K562 (cell line): ENCODE data around the gene IL12A. TPM values are rescaled to one million over a fixed set of nuclear protein-coding genes. Genes with fewer than 3 reads are reported as not detected.

Experiments used
- ATAC-seq: fragments of 200-7000 bp; cut with Tn5 transposase; 3 replicates; pipeline ENCODE4 v1.9.1; 2020; ENCODE audit warnings: moderate library complexity
- BruUV-seq: library from RNA; stranded (reverse); fragments of 400-500 nt; replicated peaks from 2 replicates; lab custom pipeline; 2021; lab: Mats Ljungman, UMichigan
- CTCF ChIA-PET: fragments of 300-600 bp; formaldehyde crosslinking; extraction: SDS; loops from one replicate; lab custom pipeline; 2021; ENCODE audit warnings: low intra/inter-chr PET ratio; lab: Yijun Ruan, JAX
- POLR2A ChIA-PET: fragments of 300-600, 350-650 bp; sonication (Branson Sonifier 250); formaldehyde crosslinking; extraction: SDS; loops from one replicate; lab custom pipeline; 2021; ENCODE audit warnings: antibody characterized with exemption, inconsistent platforms; lab: Yijun Ruan, JAX
- DNase-seq, 4 experiments: peaks; one replicate each; pipeline versions ENCODE4 v3.0.0 to v3.0.0-alpha.2; 2011 to 2018; ENCODE audit warnings: low spot score in 3 of 4, mixed read lengths in 3 of 4; ENCODE audit errors: extremely low read depth in 1 of 4
- FAIRE-seq: peaks from 2 replicates; lab custom pipeline; 2011; peaks lifted over from hg19 to GRCh38; lab: Jason Lieb, UNC
- H2AFZ ChIP-seq: 2 replicates; pipeline ENCODE4 v1.6.0; 2011; ENCODE audit warnings: low read depth, low read length, control low read depth, inconsistent platforms
- H3K27ac ChIP-seq: fragments of 200-600 bp; 3 replicates; pipeline ENCODE4 v1.8.0; 2011; ENCODE audit warnings: low read depth, mild to moderate bottlenecking, control low read depth, inconsistent platforms, low read length, moderate library complexity, mixed read lengths; ENCODE audit errors: extremely low read depth
- H3K27me3 ChIP-seq, 2 experiments: fragments of 300-600 bp in 1 of 2; 2 replicates in 1 of 2; 3 replicates in 1 of 2; pipeline versions ENCODE4 v1.6.0 to v1.8.0; 2011; ENCODE audit warnings: inconsistent platforms in 2 of 2, low read length in 2 of 2, mild to moderate bottlenecking in 1 of 2, mixed read lengths in 1 of 2, moderate library complexity in 1 of 2; ENCODE audit not compliant: control insufficient read depth in 2 of 2, insufficient read depth in 2 of 2
- H3K36me3 ChIP-seq: fragments of 300-600 bp; 3 replicates; pipeline ENCODE4 v1.8.0; 2011; ENCODE audit warnings: mild to moderate bottlenecking, low read length, inconsistent platforms; ENCODE audit not compliant: control insufficient read depth, insufficient read depth
- H3K4me1 ChIP-seq, 2 experiments: fragments of 200-600 bp in 1 of 2; replicated peaks in 1 of 2; 2 replicates in 1 of 2; 3 replicates in 1 of 2; pipeline versions ENCODE4 v1.5.1 to v1.8.0; 2011; ENCODE audit warnings: inconsistent platforms in 2 of 2, low read length in 2 of 2, mild to moderate bottlenecking in 1 of 2, mixed read lengths in 1 of 2, moderate library complexity in 1 of 2; ENCODE audit not compliant: control insufficient read depth in 2 of 2, insufficient read depth in 2 of 2
- H3K4me2 ChIP-seq: 2 replicates; pipeline ENCODE4 v1.6.1; 2011; ENCODE audit warnings: low read length, control low read depth, inconsistent platforms, mixed read lengths; ENCODE audit not compliant: insufficient read depth
- H3K4me3 ChIP-seq: fragments of 200-600 bp; sonication (generic), shearing (Covaris generic); 2 replicates; pipeline ENCODE4 v1.5.1; 2016; ENCODE audit warnings: control low read depth, inconsistent platforms
- H3K79me2 ChIP-seq: fragments of 200-600 bp; 3 replicates; pipeline ENCODE4 v1.8.0; 2011; ENCODE audit warnings: low read length, inconsistent platforms; ENCODE audit not compliant: control insufficient read depth, insufficient read depth
- H3K9ac ChIP-seq, 2 experiments: 2 replicates each; pipeline versions ENCODE4 v1.6.0 to v1.6.1; 2011; ENCODE audit warnings: low read depth in 2 of 2, low read length in 2 of 2, control low read depth in 1 of 2, inconsistent platforms in 1 of 2, mild to moderate bottlenecking in 1 of 2, mixed read lengths in 1 of 2; ENCODE audit not compliant: insufficient read depth in 1 of 2
- H3K9me1 ChIP-seq: one replicate; pipeline ENCODE4 v1.6.0; 2011; ENCODE audit warnings: inconsistent platforms, mild to moderate bottlenecking, low read length, moderate library complexity; ENCODE audit not compliant: control insufficient read depth, insufficient read depth
- H3K9me3 ChIP-seq: replicated peaks from 2 replicates; pipeline ENCODE4 v1.5.1; 2011; ENCODE audit warnings: low read depth, low read length, inconsistent platforms; ENCODE audit not compliant: control insufficient read depth, insufficient read depth
- H4K20me1 ChIP-seq: replicated peaks from 2 replicates; pipeline ENCODE4 v1.6.1; 2011; ENCODE audit warnings: low read length, inconsistent platforms, mixed read lengths; ENCODE audit not compliant: control insufficient read depth, insufficient read depth
- ATF1 ChIP-seq, 2 experiments: fragments of 450-650 bp in 1 of 2; IDR thresholded peaks; 2 replicates each; pipeline ENCODE4 v1.6.1; 2016; ENCODE audit warnings: missing compliant biosample characterization in 1 of 2, missing genetic modification characterization in 1 of 2
- CBX5 ChIP-seq: IDR thresholded peaks from 2 replicates; pipeline ENCODE4 v1.6.1; 2014; ENCODE audit warnings: low read depth, borderline replicate concordance
- HIVEP1 ChIP-seq: fragments of 250-450 bp; sonication (Bioruptor Pico); IDR thresholded peaks from 2 replicates; pipeline ENCODE4 v1.4.0; 2020; ENCODE audit warnings: mild to moderate bottlenecking
- JUN ChIP-seq, 2 experiments: sonication (generic) in 1 of 2; formaldehyde crosslinking in 1 of 2; IDR thresholded peaks; 2 replicates each; pipeline versions ENCODE4 v1.6.1 to v1.8.0; 2012 to 2022; ENCODE audit warnings: borderline replicate concordance in 2 of 2, mild to moderate bottlenecking in 2 of 2, improper control_type of control experiment in 1 of 2, low read depth in 1 of 2, low read length in 1 of 2, missing genetic modification reagents in 1 of 2
- KLF13 ChIP-seq: fragments of 450-650 bp; IDR thresholded peaks from 2 replicates; pipeline ENCODE4 v1.6.1; 2016; ENCODE audit warnings: missing genetic modification characterization, low read depth, mild to moderate bottlenecking, missing compliant biosample characterization, moderate library complexity, borderline replicate concordance
- NCOA6 ChIP-seq: fragments of 450-650 bp; IDR thresholded peaks from 2 replicates; pipeline ENCODE4 v1.6.1; 2017; ENCODE audit warnings: mild to moderate bottlenecking
- PTBP1 ChIP-seq: fragments of 200-400 bp; formaldehyde crosslinking; IDR thresholded peaks from 2 replicates; pipeline ENCODE4 v1.6.1; 2017; ENCODE audit warnings: low read depth, low read length
- TFAP4 ChIP-seq: sonication (generic); formaldehyde crosslinking; IDR thresholded peaks from 2 replicates; pipeline ENCODE4 v1.8.0; 2022; ENCODE audit warnings: missing genetic modification reagents, mild to moderate bottlenecking, moderate library complexity, borderline replicate concordance
- U2AF2 ChIP-seq: fragments of 200-400 bp; formaldehyde crosslinking; optimal IDR thresholded peaks from 2 replicates; pipeline ENCODE3; 2017; ENCODE audit warnings: low read depth, mild to moderate bottlenecking, low read length
- ZBTB49 ChIP-seq: sonication (generic); formaldehyde crosslinking; IDR thresholded peaks from 2 replicates; pipeline ENCODE4 v1.8.0; 2022; ENCODE audit warnings: missing genetic modification reagents, mild to moderate bottlenecking, borderline replicate concordance
- ZBTB5 ChIP-seq: fragments of 450-650 bp; IDR thresholded peaks from 2 replicates; pipeline ENCODE4 v1.6.1; 2017; ENCODE audit warnings: antibody characterized with exemption
- ZNF212 ChIP-seq: fragments of 450-650 bp; formaldehyde crosslinking; IDR thresholded peaks from 2 replicates; pipeline ENCODE4 v1.4.0; 2020; ENCODE audit warnings: mild to moderate bottlenecking
- WGBS: fragments of 100-300 bp; shearing (Covaris generic); methylation state at CpG from one replicate; pipeline ENCODE4 v1.1.6; 2016; ENCODE audit warnings: low coverage, mixed read lengths; ENCODE audit not compliant: insufficient coverage; ENCODE audit errors: missing lambda C conversion rate; 5-methylcytosine and 5-hydroxymethylcytosine counted together
- in situ Hi-C: fragments of 300-500 bp; cut with MboI; formaldehyde crosslinking; loops from 4 replicates; pipeline ENCODE4 v1.15.0; 2018; ENCODE audit warnings: inconsistent platforms, mixed read lengths
- intact Hi-C: fragments of 100-400 bp; cut with micrococcal nuclease; formaldehyde crosslinking; loops from 2 replicates; pipeline ENCODE4 v1.14.2; 2022
- polyA plus RNA-seq, 8 experiments: library from polyadenylated mRNA; depleted of rRNA in 4 of 8; stranded (reverse) in 5 of 8; unstranded in 3 of 8; fragments of >200 nt; fragmentation: Nextera tagmentation in 2 of 8; fragmentation: Illumina TruSeq in 1 of 8; extraction: Ambion mirVana in 2 of 8; extraction: Trizol in 1 of 8; gene quantifications; 2 replicates each; pipeline versions ENCODE4 v1.2.1 to v1.2.3, GENCODE V29; 2011 to 2014; ENCODE audit warnings: inconsistent platforms in 1 of 8, missing spikeins in 1 of 8
- total RNA-seq, 7 experiments: library from RNA; depleted of rRNA in 6 of 7; stranded (reverse); fragments of >200 nt in 6 of 7; fragmentation: Illumina TruSeq in 2 of 7; extraction: Trizol in 2 of 7; gene quantifications; 2 replicates each; pipeline versions ENCODE4 v1.2.1 to v1.2.3, GENCODE V29; 2011 to 2021; ENCODE audit warnings: low replicate concordance in 1 of 7
- TF ChIP-seq, protein P1 (sequence below): fragments of 250-450 bp; sonication (Bioruptor Pico); IDR thresholded peaks from 2 replicates; pipeline ENCODE4 v1.8.0; 2021; ENCODE audit warnings: mild to moderate bottlenecking, moderate library complexity

The IL12A gene
- total and polyA plus RNA-seq, 9 of the 15 experiments (the other 6 are each of a cell fraction or from before 2014, with no cell fraction given): not detected

- TF ChIP-seq JUN (IDR thresholded peaks at IDR 0.05; ENCODE audit: borderline replicate concordance, low read depth, low read length): no peak
- no peak for TF ChIP-seq JUN (CRISPR knock-in tag; IDR thresholded peaks at IDR 0.05; ENCODE audit: borderline replicate concordance)
These were observed 38.3 kb upstream of the IL12A start (continued) for GRCh38 chr3:159950156-159950898.

DNA sequence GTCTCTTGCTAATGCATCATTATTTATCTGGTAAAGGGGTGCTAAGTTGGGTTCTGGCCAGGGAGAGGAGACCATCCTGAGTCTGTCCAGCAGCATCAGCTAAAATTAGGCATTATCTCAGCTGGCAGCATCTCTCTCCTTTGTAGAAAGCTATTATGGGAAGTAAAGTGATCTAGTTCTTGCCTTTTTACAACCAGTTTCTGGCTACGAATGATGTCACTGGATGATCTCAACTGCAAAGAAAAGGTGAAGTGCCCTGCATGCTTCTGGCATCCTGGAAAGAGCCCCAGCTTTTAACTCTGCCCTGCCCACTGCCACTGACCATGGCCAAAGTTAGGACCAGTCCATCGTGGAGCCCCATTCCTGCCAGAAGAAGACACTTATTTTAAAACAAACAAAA is 37.1 kb upstream of the IL12A start:
- in situ Hi-C loops: no loop called here
- no peaks in the 10 kb centered on the region for H3K9me3 ChIP-seq
- WGBS: 0% methylated on average over 2 of the region's 2 CpGs
- H3K4me2 ChIP-seq: no peak overlapping the region
- intact Hi-C loops: no loop called here
- no peak for DNase-seq
- no peaks in the 10 kb centered on the region for H3K36me3 ChIP-seq
- no peak overlapping the region for H3K4me3 ChIP-seq
- ChIA-PET CTCF (no interaction called here), POLR2A (no interaction called here)
- ATAC-seq: no peak
- H3K79me2 ChIP-seq: no peaks in the 10 kb centered on the region
- no peaks in the 10 kb centered on the region for H3K4me1 ChIP-seq
- H3K9ac ChIP-seq: no peak overlapping the region
- no peak overlapping the region for H3K27ac ChIP-seq
- no TSS peak for BruUV-seq
- H3K9me1 ChIP-seq: no peaks in the 10 kb centered on the region
- H3K27me3 ChIP-seq: no peaks in the 10 kb centered on the region
- no peak for FAIRE-seq
- no peaks in the 10 kb centered on the region for H4K20me1 ChIP-seq
- H2AFZ ChIP-seq: no peak overlapping the region
- TF ChIP-seq ZBTB5 (no peak), HIVEP1 (CRISPR knock-in tag) (no peak), KLF13 (no peak), ATF1 (CRISPR knock-in tag; IDR thresholded peaks at IDR 0.05) (no peak), ATF1 (tag; IDR thresholded peaks at IDR 0.05) (no peak), CBX5 (no peak), U2AF2 (no peak), ZBTB49 (CRISPR knock-in tag) (no peak), ZNF212 (CRISPR knock-in tag) (no peak), NCOA6 (no peak), TFAP4 (no peak), PTBP1 (no peak)
- TF ChIP-seq, protein P1, sequence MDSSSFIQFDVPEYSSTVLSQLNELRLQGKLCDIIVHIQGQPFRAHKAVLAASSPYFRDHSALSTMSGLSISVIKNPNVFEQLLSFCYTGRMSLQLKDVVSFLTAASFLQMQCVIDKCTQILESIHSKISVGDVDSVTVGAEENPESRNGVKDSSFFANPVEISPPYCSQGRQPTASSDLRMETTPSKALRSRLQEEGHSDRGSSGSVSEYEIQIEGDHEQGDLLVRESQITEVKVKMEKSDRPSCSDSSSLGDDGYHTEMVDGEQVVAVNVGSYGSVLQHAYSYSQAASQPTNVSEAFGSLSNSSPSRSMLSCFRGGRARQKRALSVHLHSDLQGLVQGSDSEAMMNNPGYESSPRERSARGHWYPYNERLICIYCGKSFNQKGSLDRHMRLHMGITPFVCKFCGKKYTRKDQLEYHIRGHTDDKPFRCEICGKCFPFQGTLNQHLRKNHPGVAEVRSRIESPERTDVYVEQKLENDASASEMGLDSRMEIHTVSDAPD (CRISPR knock-in tag): no peak
